HepG2 (cell line): Measurements from ENCODE around the gene ERBB3. TPM values are rescaled to one million over a fixed set of nuclear protein-coding genes. Genes with fewer than 3 reads are reported as not detected.

Source experiments
- HBP1 ChIP-seq: IDR thresholded peaks from 2 replicates; pipeline ENCODE4 v1.6.1; 2016; ENCODE audit warnings: low read depth, control low read depth
- JUND ChIP-seq: sonication (generic); formaldehyde crosslinking; IDR thresholded peaks from 2 replicates; pipeline ENCODE4 v1.8.0; 2022; ENCODE audit warnings: mild to moderate bottlenecking, missing genetic modification reagents
- NCOA1 ChIP-seq: sonication (generic); formaldehyde crosslinking; IDR thresholded peaks from 2 replicates; pipeline ENCODE4 v1.9.0; 2021; ENCODE audit warnings: missing genetic modification reagents
- PHF5A ChIP-seq: IDR thresholded peaks from one replicate; pipeline ENCODE4 v1.6.1; 2018; ENCODE audit warnings: low read depth, missing genetic modification reagents; ENCODE audit not compliant: unreplicated experiment
- PHF8 ChIP-seq: sonication (generic); formaldehyde crosslinking; IDR thresholded peaks from 2 replicates; pipeline ENCODE4 v1.5.0; 2020; ENCODE audit warnings: missing genetic modification reagents
- POGK ChIP-seq: sonication (generic); formaldehyde crosslinking; conservative IDR thresholded peaks from 2 replicates; pipeline ENCODE4 v1.8.0; 2022; ENCODE audit warnings: mild to moderate bottlenecking, moderate library complexity, missing genetic modification reagents
- SMC3 ChIP-seq: IDR thresholded peaks from 2 replicates; pipeline ENCODE4 v1.6.1; 2011; ENCODE audit warnings: low read length, improper control_type of control experiment
- THAP9 ChIP-seq: sonication (generic); formaldehyde crosslinking; IDR thresholded peaks from 2 replicates; pipeline ENCODE4; 2020; ENCODE audit warnings: missing genetic modification reagents, mild to moderate bottlenecking, borderline replicate concordance
- WIZ ChIP-seq: sonication (generic); formaldehyde crosslinking; IDR thresholded peaks from 2 replicates; pipeline ENCODE4 v1.5.1; 2020; ENCODE audit warnings: mild to moderate bottlenecking, missing genetic modification reagents
- ZBTB14 ChIP-seq: sonication (generic); formaldehyde crosslinking; IDR thresholded peaks from 2 replicates; pipeline ENCODE4 v1.4.0; 2020; ENCODE audit warnings: missing genetic modification reagents
- ZNF101 ChIP-seq: sonication (generic); formaldehyde crosslinking; IDR thresholded peaks from 2 replicates; pipeline ENCODE4 v1.4.0; 2020; ENCODE audit warnings: mild to moderate bottlenecking, low read depth, missing genetic modification reagents, borderline replicate concordance
- ZNF18 ChIP-seq: sonication (generic); formaldehyde crosslinking; IDR thresholded peaks from 2 replicates; pipeline ENCODE4 v1.8.0; 2022; ENCODE audit warnings: mild to moderate bottlenecking, missing genetic modification reagents; ENCODE audit not compliant: insufficient replicate concordance
- ZNF275 ChIP-seq: sonication (generic); formaldehyde crosslinking; IDR thresholded peaks from 2 replicates; pipeline ENCODE4 v1.8.0; 2022; ENCODE audit warnings: missing genetic modification reagents, mild to moderate bottlenecking, inconsistent platforms, borderline replicate concordance
- ZNF570 ChIP-seq: sonication (generic); formaldehyde crosslinking; IDR thresholded peaks from 2 replicates; pipeline ENCODE4 v1.4.0; 2020; ENCODE audit warnings: mild to moderate bottlenecking, missing genetic modification reagents, borderline replicate concordance
- ZNF749 ChIP-seq: sonication (generic); formaldehyde crosslinking; IDR thresholded peaks from 2 replicates; pipeline ENCODE4 v1.8.0; 2022; ENCODE audit warnings: mild to moderate bottlenecking, missing genetic modification reagents, moderate library complexity, borderline replicate concordance
- ZNF761 ChIP-seq: sonication (generic); formaldehyde crosslinking; conservative IDR thresholded peaks from 2 replicates; pipeline ENCODE4 v1.4.0; 2020; ENCODE audit warnings: mild to moderate bottlenecking, missing genetic modification reagents
- polyA plus RNA-seq, 8 experiments: library from polyadenylated mRNA; depleted of rRNA in 3 of 8; stranded (reverse) in 7 of 8; unstranded in 1 of 8; fragments of >200 nt; fragmentation: Illumina TruSeq in 4 of 8; extraction: Trizol in 4 of 8; gene quantifications; 2 replicates each; pipeline versions ENCODE4 v1.2.1 to v1.2.3, GENCODE V29; 2011 to 2016; ENCODE audit warnings: low read depth in 4 of 8, missing spikeins in 1 of 8, mixed read lengths in 1 of 8; ENCODE audit not compliant: insufficient read depth in 1 of 8
- total RNA-seq, 5 experiments: library from RNA; depleted of rRNA; stranded (reverse); fragments of >200 nt; fragmentation: Illumina TruSeq; extraction: Trizol; gene quantifications; 2 replicates each; pipeline ENCODE4 v1.2.3, GENCODE V29; 2016; ENCODE audit warnings: low read depth in 1 of 5

Gene ERBB3
- total and polyA plus RNA-seq, 2 of the 13 experiments (the other 11 are each of a cell fraction or from before 2014, with no cell fraction given), result 93.6 to 358 TPM

GRCh38 chr12:56081393-56082347, 1.7 kb downstream of the ERBB3 start (continued):
- no peak for TF ChIP-seq ZBTB14 (CRISPR knock-in tag)
- peak; percentile 42 for TF ChIP-seq ZNF18
- peak; percentile 16; the same call in 1 of the 2 replicates for TF ChIP-seq THAP9 (CRISPR knock-in tag)
- no peak for TF ChIP-seq ZNF275 (CRISPR knock-in tag)
- TF ChIP-seq PHF8 (CRISPR knock-in tag), result peak; percentile 55
- peak; percentile 24; the same call in 1 of the 2 replicates for TF ChIP-seq HBP1
- peak; percentile 80; the same call in 1 of the 2 replicates for TF ChIP-seq ZNF761 (CRISPR knock-in tag)
- TF ChIP-seq POGK (CRISPR knock-in tag), result peak; percentile 94; the same call in 1 of the 2 replicates
- TF ChIP-seq ZNF570, result no peak
- TF ChIP-seq ZNF101 (CRISPR knock-in tag), result 0 out of 2 replicates have a peak, but pooled peaks have one; percentile 52
- TF ChIP-seq ZNF749 (CRISPR knock-in tag), result no peak; the same call in 1 of the 2 replicates
- TF ChIP-seq JUND (CRISPR knock-in tag), result peak; percentile 83
- TF ChIP-seq SMC3, result peak; percentile 21; the same call in 1 of the 2 replicates
- peak; percentile 99 for TF ChIP-seq PHF5A
- TF ChIP-seq NCOA1, result no peak; the same call in 1 of the 2 replicates
- TF ChIP-seq WIZ (CRISPR knock-in tag), result no peak; the same call in 1 of the 2 replicates
